Neural progenitor cell (in vitro differentiated cells): ENCODE results near the gene PRDM2. TPM values are rescaled to one million over a fixed set of nuclear protein-coding genes. Genes with fewer than 3 reads are reported as not detected.

ENCODE experiments used
- DNase-seq: peaks from one replicate; pipeline ENCODE4 v3.0.0-alpha.2; 2016; ENCODE audit warnings: low spot score
- H2AFZ ChIP-seq: fragments of 200-600 bp; sonication (generic); replicated peaks from 2 replicates; pipeline ENCODE4 v1.6.1; 2016; ENCODE audit warnings: antibody characterized with exemption
- H3F3A ChIP-seq: fragments of 200-600 bp; sonication (generic); 2 replicates; pipeline ENCODE4 v1.6.1; 2016; ENCODE audit warnings: antibody characterized with exemption, low read depth
- H3K27ac ChIP-seq: fragments of 200-600 bp; sonication (generic); 2 replicates; pipeline ENCODE4 v1.5.1; 2016; ENCODE audit warnings: mild to moderate bottlenecking
- H3K27me3 ChIP-seq: fragments of 200-600 bp; sonication (generic); 2 replicates; pipeline ENCODE4 v1.6.1; 2016; ENCODE audit warnings: mild to moderate bottlenecking, moderate library complexity
- H3K36me3 ChIP-seq: fragments of 200-600 bp; sonication (generic); 2 replicates; pipeline ENCODE4 v1.5.1; 2016
- H3K4me1 ChIP-seq: fragments of 200-600 bp; sonication (generic); 2 replicates; pipeline ENCODE4 v1.6.1; 2016; ENCODE audit warnings: mixed run types
- H3K4me2 ChIP-seq: fragments of 200-600 bp; sonication (generic); 2 replicates; pipeline ENCODE4 v1.6.1; 2016
- H3K4me3 ChIP-seq: fragments of 200-600 bp; sonication (generic); 2 replicates; pipeline ENCODE4 v1.5.1; 2016
- H3K79me2 ChIP-seq: fragments of 200-600 bp; sonication (generic); 2 replicates; pipeline ENCODE4 v1.6.1; 2016; ENCODE audit warnings: low read depth
- H3K9ac ChIP-seq: fragments of 200-600 bp; sonication (generic); 2 replicates; pipeline ENCODE4 v1.6.1; 2016
- H3K9me3 ChIP-seq: fragments of 200-600 bp; sonication (generic); 2 replicates; pipeline ENCODE4 v1.5.1; 2016; ENCODE audit warnings: low read depth
- H4K20me1 ChIP-seq: fragments of 200-600 bp; sonication (generic); 2 replicates; pipeline ENCODE4 v1.6.1; 2016; ENCODE audit warnings: low read depth
- H3K27ac Mint-ChIP-seq: 3 replicates; pipeline ENCODE4 v1.8.0; 2021; ENCODE audit warnings: mixed read lengths
- H3K27me3 Mint-ChIP-seq: 2 replicates; pipeline ENCODE4 v1.8.0; 2022; ENCODE audit warnings: low read depth, mild to moderate bottlenecking, inconsistent platforms, moderate library complexity, mixed read lengths; ENCODE audit not compliant: insufficient read depth
- H3K36me3 Mint-ChIP-seq: 3 replicates; pipeline ENCODE4 v1.8.0; 2021; ENCODE audit warnings: mixed read lengths
- H3K4me1 Mint-ChIP-seq: 3 replicates; pipeline ENCODE4 v1.8.0; 2021; ENCODE audit warnings: mixed read lengths
- H3K4me3 Mint-ChIP-seq: 3 replicates; pipeline ENCODE4 v1.8.0; 2021; ENCODE audit warnings: mild to moderate bottlenecking, moderate library complexity, mixed read lengths
- H3K9me3 Mint-ChIP-seq: 3 replicates; pipeline ENCODE4 v1.8.0; 2020; ENCODE audit warnings: mixed read lengths
- EZH2 ChIP-seq: fragments of 200-600 bp; sonication (generic); IDR thresholded peaks from 2 replicates; pipeline ENCODE4 v1.6.1; 2017; ENCODE audit warnings: antibody characterized with exemption, mild to moderate bottlenecking, moderate library complexity
- EZH2phosphoT487 ChIP-seq: fragments of 200-600 bp; sonication (generic); IDR thresholded peaks from 2 replicates; pipeline ENCODE4 v1.6.1; 2017; ENCODE audit warnings: antibody characterized with exemption
- total RNA-seq: library from RNA; depleted of rRNA; stranded (reverse); fragments of >200 nt; gene quantifications from 2 replicates; pipeline ENCODE4 v1.2.3, GENCODE V29; 2015; ENCODE audit warnings: low replicate concordance
- TF ChIP-seq, protein P1 (sequence below): fragments of 200-600 bp; sonication (generic); IDR thresholded peaks from 2 replicates; pipeline ENCODE4 v1.5.1; 2017; ENCODE audit warnings: antibody characterized with exemption, mild to moderate bottlenecking

PRDM2 gene
- total RNA-seq, 1 donor from 2014 or later, result 22.0 TPM

GRCh38 chr1:13825033-13825432 lies 125.0 kb downstream of the PRDM2 start:
- TF ChIP-seq EZH2phosphoT487 (no peak), EZH2 (no peak)
- TF ChIP-seq, protein P1, sequence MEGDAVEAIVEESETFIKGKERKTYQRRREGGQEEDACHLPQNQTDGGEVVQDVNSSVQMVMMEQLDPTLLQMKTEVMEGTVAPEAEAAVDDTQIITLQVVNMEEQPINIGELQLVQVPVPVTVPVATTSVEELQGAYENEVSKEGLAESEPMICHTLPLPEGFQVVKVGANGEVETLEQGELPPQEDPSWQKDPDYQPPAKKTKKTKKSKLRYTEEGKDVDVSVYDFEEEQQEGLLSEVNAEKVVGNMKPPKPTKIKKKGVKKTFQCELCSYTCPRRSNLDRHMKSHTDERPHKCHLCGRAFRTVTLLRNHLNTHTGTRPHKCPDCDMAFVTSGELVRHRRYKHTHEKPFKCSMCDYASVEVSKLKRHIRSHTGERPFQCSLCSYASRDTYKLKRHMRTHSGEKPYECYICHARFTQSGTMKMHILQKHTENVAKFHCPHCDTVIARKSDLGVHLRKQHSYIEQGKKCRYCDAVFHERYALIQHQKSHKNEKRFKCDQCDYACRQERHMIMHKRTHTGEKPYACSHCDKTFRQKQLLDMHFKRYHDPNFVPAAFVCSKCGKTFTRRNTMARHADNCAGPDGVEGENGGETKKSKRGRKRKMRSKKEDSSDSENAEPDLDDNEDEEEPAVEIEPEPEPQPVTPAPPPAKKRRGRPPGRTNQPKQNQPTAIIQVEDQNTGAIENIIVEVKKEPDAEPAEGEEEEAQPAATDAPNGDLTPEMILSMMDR, result no peak
- peaks cover 3% of the 10 kb centered on the region for H3K9me3 Mint-ChIP-seq
- Histone ChIP-seq H3K9ac (no peak overlapping the region), H4K20me1 (no peaks in the 10 kb centered on the region), H3K27me3 (peaks cover 6% of the 10 kb centered on the region), H3F3A (no peaks in the 10 kb centered on the region), H3K9me3 (no peaks in the 10 kb centered on the region), H2AFZ (no peak overlapping the region), H3K4me1 (no peaks in the 10 kb centered on the region), H3K79me2 (no peaks in the 10 kb centered on the region), H3K36me3 (no peaks in the 10 kb centered on the region), H3K27ac (no peak overlapping the region), H3K4me3 (no peak overlapping the region), H3K4me2 (no peak overlapping the region)
- no peak overlapping the region for H3K27ac Mint-ChIP-seq
- no peak for DNase-seq
- H3K4me3 Mint-ChIP-seq, result no peak overlapping the region
- peaks cover 20% of the 10 kb centered on the region for H3K36me3 Mint-ChIP-seq
- H3K4me1 Mint-ChIP-seq, result no peaks in the 10 kb centered on the region
- peaks cover 5% of the 10 kb centered on the region for H3K27me3 Mint-ChIP-seq

GRCh38 chr1:13826009-13826408 lies 126.0 kb downstream of the PRDM2 start:
- H3K9ac ChIP-seq, result no peak overlapping the region
- H3K27ac ChIP-seq, result no peak overlapping the region
- TF ChIP-seq, protein P1, result no peak
- TF ChIP-seq EZH2phosphoT487, result no peak
- no peak for TF ChIP-seq EZH2
- no peak overlapping the region for H3K4me3 ChIP-seq
- peaks cover 6% of the 10 kb centered on the region for H3K27me3 ChIP-seq
- H3K79me2 ChIP-seq, result no peaks in the 10 kb centered on the region
- H2AFZ ChIP-seq, result no peak overlapping the region
- H3K4me3 Mint-ChIP-seq, result no peak overlapping the region
- no peak for DNase-seq
- no peaks in the 10 kb centered on the region for H3F3A ChIP-seq
- no peaks in the 10 kb centered on the region for H4K20me1 ChIP-seq
- H3K4me1 Mint-ChIP-seq, result no peaks in the 10 kb centered on the region
- no peak overlapping the region for H3K27ac Mint-ChIP-seq
- peaks cover 7% of the 10 kb centered on the region for H3K27me3 Mint-ChIP-seq
- H3K9me3 Mint-ChIP-seq, result peaks cover 3% of the 10 kb centered on the region
- H3K36me3 ChIP-seq, result no peaks in the 10 kb centered on the region
- H3K4me2 ChIP-seq, result no peak overlapping the region
- peaks cover 20% of the 10 kb centered on the region for H3K36me3 Mint-ChIP-seq
- H3K9me3 ChIP-seq, result no peaks in the 10 kb centered on the region
- no peaks in the 10 kb centered on the region for H3K4me1 ChIP-seq

- H3K27ac Mint-ChIP-seq, result no peak overlapping the region
- no peak for DNase-seq
- Histone ChIP-seq H2AFZ (no peak overlapping the region), H3K27ac (no peak overlapping the region), H3F3A (no peaks in the 10 kb centered on the region), H3K4me2 (no peak overlapping the region), H3K4me1 (no peaks in the 10 kb centered on the region), H3K27me3 (peaks cover 6% of the 10 kb centered on the region), H3K9me3 (no peaks in the 10 kb centered on the region), H4K20me1 (no peaks in the 10 kb centered on the region), H3K4me3 (no peak overlapping the region), H3K9ac (no peak overlapping the region), H3K79me2 (no peaks in the 10 kb centered on the region), H3K36me3 (no peaks in the 10 kb centered on the region)
- peaks cover 20% of the 10 kb centered on the region for H3K36me3 Mint-ChIP-seq
- TF ChIP-seq, protein P1, result no peak
- TF ChIP-seq EZH2phosphoT487 (no peak), EZH2 (no peak)
- H3K4me3 Mint-ChIP-seq, result no peak overlapping the region
- peaks cover 3% of the 10 kb centered on the region for H3K9me3 Mint-ChIP-seq
- peaks cover 7% of the 10 kb centered on the region for H3K27me3 Mint-ChIP-seq
- no peaks in the 10 kb centered on the region for H3K4me1 Mint-ChIP-seq
Observed at GRCh38 chr1:13826591-13826990, 126.6 kb downstream of the PRDM2 start.
